ENCODE results near the gene FOXD1.

- TF ChIP-seq TAF7 (optimal IDR thresholded peaks at IDR 0.05; ENCODE audit: borderline replicate concordance, low read depth, low read length) (no peak), TCF12 (IDR thresholded peaks at IDR 0.05; ENCODE audit: low read depth, low read length) (no peak)
- TF ChIP-seq, protein P1, sequence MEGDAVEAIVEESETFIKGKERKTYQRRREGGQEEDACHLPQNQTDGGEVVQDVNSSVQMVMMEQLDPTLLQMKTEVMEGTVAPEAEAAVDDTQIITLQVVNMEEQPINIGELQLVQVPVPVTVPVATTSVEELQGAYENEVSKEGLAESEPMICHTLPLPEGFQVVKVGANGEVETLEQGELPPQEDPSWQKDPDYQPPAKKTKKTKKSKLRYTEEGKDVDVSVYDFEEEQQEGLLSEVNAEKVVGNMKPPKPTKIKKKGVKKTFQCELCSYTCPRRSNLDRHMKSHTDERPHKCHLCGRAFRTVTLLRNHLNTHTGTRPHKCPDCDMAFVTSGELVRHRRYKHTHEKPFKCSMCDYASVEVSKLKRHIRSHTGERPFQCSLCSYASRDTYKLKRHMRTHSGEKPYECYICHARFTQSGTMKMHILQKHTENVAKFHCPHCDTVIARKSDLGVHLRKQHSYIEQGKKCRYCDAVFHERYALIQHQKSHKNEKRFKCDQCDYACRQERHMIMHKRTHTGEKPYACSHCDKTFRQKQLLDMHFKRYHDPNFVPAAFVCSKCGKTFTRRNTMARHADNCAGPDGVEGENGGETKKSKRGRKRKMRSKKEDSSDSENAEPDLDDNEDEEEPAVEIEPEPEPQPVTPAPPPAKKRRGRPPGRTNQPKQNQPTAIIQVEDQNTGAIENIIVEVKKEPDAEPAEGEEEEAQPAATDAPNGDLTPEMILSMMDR (IDR thresholded peaks at IDR 0.05; ENCODE audit: control extremely low read depth in 1 of 3, insufficient read depth in 1 of 3, low read depth in 1 of 3, low read length in 3 of 3), result no peak
Observed at GRCh38 chr5:73415617-73416016, 33.0 kb downstream of the FOXD1 start.

All from H1 (cell line).